ENCODE data around the gene ZBTB21.
"Not testable (repeated sequence)": the region's sequence is repeated elsewhere in the genome, so short reads cannot be mapped to it uniquely, and the experiment has no call there.

Gene ZBTB21

GRCh38 chr21:42019101-42019605, 9.0 kb upstream of the ZBTB21 start:
- DNase-seq (ENCODE audit: low spot score) = no peak

- no peak for DNase-seq (ENCODE audit: low spot score)
These were observed 6.9 kb upstream of the ZBTB21 start for GRCh38 chr21:42017022-42017421.

GRCh38 chr21:42016364-42016985, 6.3 kb upstream of the ZBTB21 start:
- DNase-seq (ENCODE audit: low spot score) = no peak

GRCh38 chr21:42013931-42014330, 3.8 kb upstream of the ZBTB21 start:
- peak; percentile 57 for DNase-seq (ENCODE audit: low spot score)

- no peak for DNase-seq (ENCODE audit: low spot score)
These were observed 3.2 kb upstream of the ZBTB21 start for GRCh38 chr21:42013376-42013775.

- DNase-seq (ENCODE audit: low spot score) = no peak
These were observed 2.7 kb upstream of the ZBTB21 start for GRCh38 chr21:42012763-42013329.

- peak; percentile 76 for DNase-seq (ENCODE audit: low spot score)
These were observed 2.2 kb upstream of the ZBTB21 start for GRCh38 chr21:42012344-42012743.

GRCh38 chr21:42010507-42011495, 641 bp upstream of the ZBTB21 start:
- peak; percentile 30 for DNase-seq (ENCODE audit: low spot score)

- DNase-seq (ENCODE audit: low spot score) = peak; percentile 16
These were observed 936 bp downstream of the ZBTB21 start for GRCh38 chr21:42009018-42009830.

- no peak for DNase-seq (ENCODE audit: low spot score)
These were observed 2.7 kb downstream of the ZBTB21 start for GRCh38 chr21:42007356-42007940.

- DNase-seq (ENCODE audit: low spot score) = no peak
These were observed 3.4 kb downstream of the ZBTB21 start for GRCh38 chr21:42006765-42007164.

- no peak for DNase-seq (ENCODE audit: low spot score)
These were observed 5.6 kb downstream of the ZBTB21 start for GRCh38 chr21:42004406-42005199.

- no peak for DNase-seq (ENCODE audit: low spot score)
These were observed 7.1 kb downstream of the ZBTB21 start for GRCh38 chr21:42003051-42003461.

GRCh38 chr21:42002421-42002958, 7.7 kb downstream of the ZBTB21 start:
- no peak for DNase-seq (ENCODE audit: low spot score)

GRCh38 chr21:42001781-42002180, 8.4 kb downstream of the ZBTB21 start:
- no peak for DNase-seq (ENCODE audit: low spot score)

- DNase-seq (ENCODE audit: low spot score) = no peak
These were observed 9.3 kb downstream of the ZBTB21 start for GRCh38 chr21:42000908-42001307.

- DNase-seq (ENCODE audit: low spot score) = no peak
These were observed 12.5 kb downstream of the ZBTB21 start for GRCh38 chr21:41997657-41998056.

GRCh38 chr21:41995577-41995976, 14.6 kb downstream of the ZBTB21 start:
- DNase-seq (ENCODE audit: low spot score) = no peak

GRCh38 chr21:41994613-41995012, 15.5 kb downstream of the ZBTB21 start:
- DNase-seq (ENCODE audit: low spot score) = not testable (repeated sequence)

- no peak for DNase-seq (ENCODE audit: low spot score)
These were observed 16.4 kb downstream of the ZBTB21 start for GRCh38 chr21:41993744-41994143.

All from cerebellar cortex (tissue), 1 donor.